ENCODE data around the gene HOXB6. TPM values are rescaled to one million over a fixed set of nuclear protein-coding genes. Genes with fewer than 3 reads are reported as not detected.

The HOXB6 gene
- total RNA-seq, 1 donor from 2014 or later, result 11.5 TPM

GRCh38 chr17:48549914-48550501 is 54.8 kb downstream of the HOXB6 start:
- Mint-ChIP-seq H3K27ac (ENCODE audit: unreplicated experiment) (peak overlapping the region; percentile 57), H3K9me3 (no peaks in the 10 kb centered on the region)
- no peak for TF ChIP-seq CTCF (conservative IDR thresholded peaks at IDR 0.05)

GRCh38 chr17:48549281-48549630 is 55.5 kb downstream of the HOXB6 start:
- H3K27me3 Mint-ChIP-seq (ENCODE audit: low read depth), result peaks cover 100% of the 10 kb centered on the region
- peak overlapping the region; percentile 84 for H3K4me3 Mint-ChIP-seq
- H3K36me3 Mint-ChIP-seq (ENCODE audit: low read depth), result peaks cover 8% of the 10 kb centered on the region
- no peaks in the 10 kb centered on the region for H3K9me3 Mint-ChIP-seq
- no peak for DNase-seq (ENCODE audit: low read depth, low spot score)
- H3K27ac Mint-ChIP-seq (ENCODE audit: unreplicated experiment), result peak overlapping the region; percentile 85
- TF ChIP-seq CTCF (conservative IDR thresholded peaks at IDR 0.05), result no peak
- H3K4me1 Mint-ChIP-seq, result peaks cover 79% of the 10 kb centered on the region

More at GRCh38 chr17:48549914-48550501, 54.8 kb downstream of the HOXB6 start:
- H3K27me3 Mint-ChIP-seq (ENCODE audit: low read depth), result peaks cover 100% of the 10 kb centered on the region
- peaks cover 79% of the 10 kb centered on the region for H3K4me1 Mint-ChIP-seq
- peaks cover 6% of the 10 kb centered on the region for H3K36me3 Mint-ChIP-seq (ENCODE audit: low read depth)
- peak overlapping the region; percentile 84 for H3K4me3 Mint-ChIP-seq
- no peak for DNase-seq (ENCODE audit: low read depth, low spot score)

- Mint-ChIP-seq H3K36me3 (ENCODE audit: low read depth) (peaks cover 8% of the 10 kb centered on the region), H3K27ac (ENCODE audit: unreplicated experiment) (peak overlapping the region; percentile 89), H3K4me1 (peaks cover 76% of the 10 kb centered on the region), H3K4me3 (peak overlapping the region; percentile 93), H3K9me3 (no peaks in the 10 kb centered on the region), H3K27me3 (ENCODE audit: low read depth) (peaks cover 99% of the 10 kb centered on the region)
- DNase-seq (ENCODE audit: low read depth, low spot score), result no peak
- TF ChIP-seq CTCF (conservative IDR thresholded peaks at IDR 0.05), result peak; percentile 22
Measured at GRCh38 chr17:48548523-48549280, 56.1 kb downstream of the HOXB6 start.

GRCh38 chr17:48547808-48548522 is 56.8 kb downstream of the HOXB6 start:
- H3K27ac Mint-ChIP-seq (ENCODE audit: unreplicated experiment), result peak overlapping the region; percentile 89
- H3K36me3 Mint-ChIP-seq (ENCODE audit: low read depth), result peaks cover 11% of the 10 kb centered on the region
- peaks cover 96% of the 10 kb centered on the region for H3K27me3 Mint-ChIP-seq (ENCODE audit: low read depth)
- no peaks in the 10 kb centered on the region for H3K9me3 Mint-ChIP-seq
- DNase-seq (ENCODE audit: low read depth, low spot score), result no peak
- no peak for TF ChIP-seq CTCF (conservative IDR thresholded peaks at IDR 0.05)
- peak overlapping the region; percentile 93 for H3K4me3 Mint-ChIP-seq
- H3K4me1 Mint-ChIP-seq, result peaks cover 69% of the 10 kb centered on the region

- Mint-ChIP-seq H3K36me3 (ENCODE audit: low read depth) (peaks cover 14% of the 10 kb centered on the region), H3K4me3 (peak overlapping the region; percentile 93), H3K9me3 (no peaks in the 10 kb centered on the region), H3K27ac (ENCODE audit: unreplicated experiment) (peak overlapping the region; percentile 93), H3K27me3 (ENCODE audit: low read depth) (peaks cover 94% of the 10 kb centered on the region), H3K4me1 (peaks cover 66% of the 10 kb centered on the region)
- no peak for TF ChIP-seq CTCF (conservative IDR thresholded peaks at IDR 0.05)
- no peak for DNase-seq (ENCODE audit: low read depth, low spot score)
Measured at GRCh38 chr17:48546924-48547807, 57.6 kb downstream of the HOXB6 start.
